HCT116 (cell line): ENCODE measurements around the gene NINJ1. TPM values are rescaled to one million over a fixed set of nuclear protein-coding genes. Genes with fewer than 3 reads are reported as not detected.

Experiments
- ATAC-seq: fragments of 200-7000 bp; cut with Tn5 transposase; 2 replicates; pipeline ENCODE4 v1.9.1; 2020; ENCODE audit warnings: mild to moderate bottlenecking, moderate library complexity
- BruUV-seq: library from RNA; stranded (reverse); fragments of 400-500 nt; replicated peaks from 2 replicates; lab custom pipeline; 2021; lab: Mats Ljungman, UMichigan
- CTCF ChIA-PET: fragments of 300-600 bp; sonication (Branson Sonifier 250); formaldehyde crosslinking; loops from one replicate; lab custom pipeline; 2021; ENCODE audit warnings: antibody characterized with exemption; lab: Charles Lee
- POLR2A ChIA-PET: fragments of 300-600, 350-600 bp; sonication (Branson Sonifier 250); formaldehyde crosslinking; loops from one replicate; lab custom pipeline; 2021; ENCODE audit warnings: antibody characterized with exemption; lab: Charles Lee
- RAD21 ChIA-PET, 2 experiments: fragments of 300-600 bp; sonication (Branson Sonifier 250); formaldehyde crosslinking; loops; one replicate each; lab custom pipeline; 2023; ENCODE audit warnings: low total read pairs in 2 of 2; ENCODE audit not compliant: uncharacterized antibody in 2 of 2, unreplicated experiment in 2 of 2, low non-redundant PET in 1 of 2; lab: Charles Lee
- DNase-seq: peaks from one replicate; pipeline ENCODE4 v3.0.0-alpha.2; 2010; ENCODE audit warnings: low read depth, low spot score
- H2AFZ ChIP-seq: fragments of 200-600 bp; shearing (Covaris generic), sonication (generic); 2 replicates; pipeline ENCODE4 v1.6.1; 2017; ENCODE audit warnings: low read depth, mixed run types, mixed read lengths, antibody characterized with exemption, low read length; ENCODE audit not compliant: poor library complexity, severe bottlenecking
- H3K27ac ChIP-seq: 2 replicates; pipeline ENCODE4 v1.5.1; 2012; ENCODE audit warnings: low read depth, low read length
- H3K27me3 ChIP-seq: fragments of 200-600 bp; sonication (generic); 2 replicates; pipeline ENCODE4 v1.6.1; 2016; ENCODE audit warnings: mixed run types, low read length, mixed read lengths; ENCODE audit not compliant: insufficient read depth
- H3K36me3 ChIP-seq, 2 experiments: fragments of 200-500 bp in 1 of 2; fragments of 200-600 bp in 1 of 2; sonication (Bioruptor generic) in 1 of 2; sonication (generic) in 1 of 2; 2 replicates each; pipeline versions ENCODE4 v1.5.1 to v1.6.1; 2014 to 2016; ENCODE audit warnings: low read length in 2 of 2, inconsistent platforms in 1 of 2, mixed read lengths in 1 of 2, mixed run types in 1 of 2; ENCODE audit not compliant: insufficient read depth in 2 of 2, control insufficient read depth in 1 of 2
- H3K4me1 ChIP-seq, 2 experiments: fragments of 200-600 bp in 1 of 2; sonication (generic) in 1 of 2; 2 replicates each; pipeline versions ENCODE4 v1.5.1 to v1.6.1; 2012 to 2017; ENCODE audit warnings: low read length in 2 of 2, inconsistent platforms in 1 of 2, mild to moderate bottlenecking in 1 of 2, mixed read lengths in 1 of 2, mixed run types in 1 of 2, moderate library complexity in 1 of 2; ENCODE audit not compliant: insufficient read depth in 2 of 2, control insufficient read depth in 1 of 2
- H3K4me2 ChIP-seq: fragments of 200-600 bp; sonication (generic); 2 replicates; pipeline ENCODE4 v1.6.1; 2017; ENCODE audit warnings: mixed run types, low read length, mixed read lengths
- H3K4me3 ChIP-seq, 2 experiments: fragments of 200-600 bp in 1 of 2; sonication (generic) in 1 of 2; replicated peaks in 1 of 2; 2 replicates each; pipeline ENCODE4 v1.5.1; 2011 to 2016; ENCODE audit warnings: low read length in 2 of 2, control low read depth in 1 of 2, low read depth in 1 of 2, mild to moderate bottlenecking in 1 of 2, mixed read lengths in 1 of 2, mixed run types in 1 of 2
- H3K79me2 ChIP-seq: fragments of 200-600 bp; sonication (generic); 2 replicates; pipeline ENCODE4 v1.6.1; 2017; ENCODE audit warnings: mild to moderate bottlenecking, mixed run types, low read length, moderate library complexity, mixed read lengths; ENCODE audit not compliant: insufficient read depth
- H3K9ac ChIP-seq: fragments of 200-600 bp; sonication (generic); 2 replicates; pipeline ENCODE4 v1.6.1; 2016; ENCODE audit warnings: low read length, mixed read lengths
- H3K9me2 ChIP-seq: fragments of 200-600 bp; sonication (generic), shearing (Covaris generic); 2 replicates; pipeline ENCODE4 v1.6.1; 2017; ENCODE audit warnings: mixed run types, mild to moderate bottlenecking, moderate library complexity; ENCODE audit not compliant: insufficient read depth
- H3K9me3 ChIP-seq, 2 experiments: fragments of 200-500 bp in 1 of 2; fragments of 200-600 bp in 1 of 2; sonication (Bioruptor generic) in 1 of 2; sonication (generic) in 1 of 2; 2 replicates each; pipeline ENCODE4 v1.6.1; 2014 to 2017; ENCODE audit warnings: low read length in 2 of 2, mixed read lengths in 2 of 2, inconsistent platforms in 1 of 2, low read depth in 1 of 2, mild to moderate bottlenecking in 1 of 2, mixed run types in 1 of 2, moderate library complexity in 1 of 2; ENCODE audit not compliant: control insufficient read depth in 1 of 2, insufficient read depth in 1 of 2
- H4K20me1 ChIP-seq: fragments of 200-600 bp; sonication (generic), shearing (Covaris generic); 2 replicates; pipeline ENCODE4 v1.6.1; 2017; ENCODE audit warnings: mixed run types, mild to moderate bottlenecking, moderate library complexity; ENCODE audit not compliant: insufficient read depth
- CBX3 ChIP-seq: IDR thresholded peaks from 2 replicates; pipeline ENCODE4 v1.6.1; 2012; ENCODE audit warnings: low read depth
- CEBPB ChIP-seq: IDR thresholded peaks from 2 replicates; pipeline ENCODE4 v1.6.1; 2012; ENCODE audit warnings: low read depth
- CTCF ChIP-seq, 3 experiments: fragments of 200-600 bp in 1 of 3; sonication (generic) in 1 of 3; IDR thresholded peaks in 2 of 3; conservative IDR thresholded peaks in 1 of 3; 2 replicates each; pipeline ENCODE4 v1.5.1; 2012 to 2017; ENCODE audit warnings: low read depth in 2 of 3, low read length in 2 of 3, antibody characterized with exemption in 1 of 3, borderline replicate concordance in 1 of 3, control low read depth in 1 of 3, mild to moderate bottlenecking in 1 of 3, mixed read lengths in 1 of 3, mixed run types in 1 of 3, moderate library complexity in 1 of 3; ENCODE audit not compliant: insufficient read depth in 1 of 3
- EGR1 ChIP-seq: IDR thresholded peaks from 2 replicates; pipeline ENCODE4 v1.6.1; 2012; ENCODE audit warnings: low read depth
- ELF1 ChIP-seq: IDR thresholded peaks from 2 replicates; pipeline ENCODE4 v1.6.1; 2012; ENCODE audit warnings: low read depth, borderline replicate concordance
- EZH2 ChIP-seq: fragments of 200-600 bp; sonication (generic); IDR thresholded peaks from 2 replicates; pipeline ENCODE4 v1.6.1; 2017; ENCODE audit warnings: antibody characterized with exemption, mixed run types
- EZH2phosphoT487 ChIP-seq: fragments of 200-600 bp; IDR thresholded peaks from 2 replicates; pipeline ENCODE4 v1.6.1; 2018; ENCODE audit warnings: antibody characterized with exemption, borderline replicate concordance
- FOSL1 ChIP-seq: IDR thresholded peaks from 2 replicates; pipeline ENCODE4 v1.6.1; 2012; ENCODE audit warnings: low read depth
- POLR2A ChIP-seq: IDR thresholded peaks from 2 replicates; pipeline ENCODE4 v1.7.0; 2011; ENCODE audit warnings: borderline replicate concordance; ENCODE audit not compliant: insufficient read depth, insufficient read length; ENCODE audit errors: extremely low read depth
- POLR2AphosphoS5 ChIP-seq: IDR thresholded peaks from 2 replicates; pipeline ENCODE4 v1.6.1; 2011; ENCODE audit warnings: mild to moderate bottlenecking, low read depth, low read length, moderate library complexity
- RAD21 ChIP-seq: IDR thresholded peaks from 2 replicates; pipeline ENCODE4 v1.6.1; 2012; ENCODE audit warnings: low read depth, mild to moderate bottlenecking
- SP1 ChIP-seq: IDR thresholded peaks from 2 replicates; pipeline ENCODE4 v1.6.1; 2012; ENCODE audit warnings: low read depth
- SRF ChIP-seq: IDR thresholded peaks from 2 replicates; pipeline ENCODE4 v1.6.1; 2012; ENCODE audit warnings: low read depth
- YY1 ChIP-seq: IDR thresholded peaks from 2 replicates; pipeline ENCODE4 v1.6.1; 2011; ENCODE audit warnings: low read length, low read depth, moderate library complexity, mild to moderate bottlenecking; ENCODE audit not compliant: insufficient replicate concordance; ENCODE audit errors: extremely low read depth
- ZFX ChIP-seq: fragments of 450-650 bp; IDR thresholded peaks from 2 replicates; pipeline ENCODE4 v1.6.1; 2017
- ZNF274 ChIP-seq: fragments of 200-500 bp; sonication (Bioruptor generic); IDR thresholded peaks from 2 replicates; pipeline ENCODE4 v1.6.1; 2014; ENCODE audit warnings: mild to moderate bottlenecking, low read depth, low read length, inconsistent platforms
- intact Hi-C: fragments of 100-400 bp; cut with micrococcal nuclease; formaldehyde crosslinking; loops from 2 replicates; pipeline ENCODE4 v1.10.0; 2022
- total RNA-seq: library from RNA; stranded (reverse); gene quantifications from one replicate; pipeline ENCODE4 v1.2.1, GENCODE V29; 2021; ENCODE audit not compliant: unreplicated experiment
- TF ChIP-seq, protein P1 (sequence below): IDR thresholded peaks from 2 replicates; pipeline ENCODE4 v1.6.1; 2012
- TF ChIP-seq, protein P2 (sequence below): IDR thresholded peaks from 2 replicates; pipeline ENCODE4 v1.6.1; 2012; ENCODE audit warnings: low read depth
- TF ChIP-seq, protein P3 (sequence below): IDR thresholded peaks from 2 replicates; pipeline ENCODE4 v1.6.1; 2012
- TF ChIP-seq, protein P4 (sequence below): IDR thresholded peaks from 2 replicates; pipeline ENCODE4 v1.6.1; 2011; ENCODE audit warnings: mild to moderate bottlenecking, low read length, moderate library complexity; ENCODE audit not compliant: insufficient replicate concordance; ENCODE audit errors: extremely low read depth

The NINJ1 gene
- total RNA-seq, 1 experiment from 2014 or later = 34.4 TPM

- TF ChIP-seq CTCF (IDR thresholded peaks at IDR 0.05 in 2 of 3, conservative IDR thresholded peaks at IDR 0.05 in 1 of 3; ENCODE audit: borderline replicate concordance in 1 of 3, insufficient read depth in 1 of 3, low read depth in 2 of 3, low read length in 2 of 3) = no peak
- no peak for TF ChIP-seq EZH2
- TF ChIP-seq CEBPB = no peak
These were observed 52.9 kb downstream of the NINJ1 start (continued) for GRCh38 chr9:93081081-93081529.

- Histone ChIP-seq H3K36me3 (no peaks in the 10 kb centered on the region; a peak in 2 of 4 replicates), H4K20me1 (no peaks in the 10 kb centered on the region), H3K9ac (no peak overlapping the region), H3K9me3 (no peaks in the 10 kb centered on the region; a peak in 1 of 4 replicates), H3K4me1 (no peaks in the 10 kb centered on the region), H2AFZ (no peak overlapping the region), H3K27me3 (no peaks in the 10 kb centered on the region), H3K9me2 (no peaks in the 10 kb centered on the region), H3K4me2 (no peak overlapping the region), H3K4me3 (no peak overlapping the region), H3K79me2 (no peaks in the 10 kb centered on the region), H3K27ac (no peak overlapping the region)
- POLR2A ChIA-PET = no interaction called here
- DNase-seq (no peak), ATAC-seq (no peak)
- CTCF ChIA-PET = no interaction called here
- no TSS peak for BruUV-seq
- RAD21 ChIA-PET = no interaction called here
- intact Hi-C loops = no loop called here
- TF ChIP-seq YY1 = no peak
- TF ChIP-seq, protein P1, sequence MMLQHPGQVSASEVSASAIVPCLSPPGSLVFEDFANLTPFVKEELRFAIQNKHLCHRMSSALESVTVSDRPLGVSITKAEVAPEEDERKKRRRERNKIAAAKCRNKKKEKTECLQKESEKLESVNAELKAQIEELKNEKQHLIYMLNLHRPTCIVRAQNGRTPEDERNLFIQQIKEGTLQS = no peak
- TF ChIP-seq, protein P2, sequence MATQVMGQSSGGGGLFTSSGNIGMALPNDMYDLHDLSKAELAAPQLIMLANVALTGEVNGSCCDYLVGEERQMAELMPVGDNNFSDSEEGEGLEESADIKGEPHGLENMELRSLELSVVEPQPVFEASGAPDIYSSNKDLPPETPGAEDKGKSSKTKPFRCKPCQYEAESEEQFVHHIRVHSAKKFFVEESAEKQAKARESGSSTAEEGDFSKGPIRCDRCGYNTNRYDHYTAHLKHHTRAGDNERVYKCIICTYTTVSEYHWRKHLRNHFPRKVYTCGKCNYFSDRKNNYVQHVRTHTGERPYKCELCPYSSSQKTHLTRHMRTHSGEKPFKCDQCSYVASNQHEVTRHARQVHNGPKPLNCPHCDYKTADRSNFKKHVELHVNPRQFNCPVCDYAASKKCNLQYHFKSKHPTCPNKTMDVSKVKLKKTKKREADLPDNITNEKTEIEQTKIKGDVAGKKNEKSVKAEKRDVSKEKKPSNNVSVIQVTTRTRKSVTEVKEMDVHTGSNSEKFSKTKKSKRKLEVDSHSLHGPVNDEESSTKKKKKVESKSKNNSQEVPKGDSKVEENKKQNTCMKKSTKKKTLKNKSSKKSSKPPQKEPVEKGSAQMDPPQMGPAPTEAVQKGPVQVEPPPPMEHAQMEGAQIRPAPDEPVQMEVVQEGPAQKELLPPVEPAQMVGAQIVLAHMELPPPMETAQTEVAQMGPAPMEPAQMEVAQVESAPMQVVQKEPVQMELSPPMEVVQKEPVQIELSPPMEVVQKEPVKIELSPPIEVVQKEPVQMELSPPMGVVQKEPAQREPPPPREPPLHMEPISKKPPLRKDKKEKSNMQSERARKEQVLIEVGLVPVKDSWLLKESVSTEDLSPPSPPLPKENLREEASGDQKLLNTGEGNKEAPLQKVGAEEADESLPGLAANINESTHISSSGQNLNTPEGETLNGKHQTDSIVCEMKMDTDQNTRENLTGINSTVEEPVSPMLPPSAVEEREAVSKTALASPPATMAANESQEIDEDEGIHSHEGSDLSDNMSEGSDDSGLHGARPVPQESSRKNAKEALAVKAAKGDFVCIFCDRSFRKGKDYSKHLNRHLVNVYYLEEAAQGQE = no peak
- TF ChIP-seq CEBPB = no peak
- TF ChIP-seq CBX3 = no peak
- TF ChIP-seq POLR2A = no peak
- no peak for TF ChIP-seq EZH2phosphoT487
- TF ChIP-seq, protein P3, sequence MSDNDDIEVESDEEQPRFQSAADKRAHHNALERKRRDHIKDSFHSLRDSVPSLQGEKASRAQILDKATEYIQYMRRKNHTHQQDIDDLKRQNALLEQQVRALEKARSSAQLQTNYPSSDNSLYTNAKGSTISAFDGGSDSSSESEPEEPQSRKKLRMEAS = no peak
- no peak for TF ChIP-seq POLR2AphosphoS5
- TF ChIP-seq FOSL1 = no peak
- TF ChIP-seq, protein P4, sequence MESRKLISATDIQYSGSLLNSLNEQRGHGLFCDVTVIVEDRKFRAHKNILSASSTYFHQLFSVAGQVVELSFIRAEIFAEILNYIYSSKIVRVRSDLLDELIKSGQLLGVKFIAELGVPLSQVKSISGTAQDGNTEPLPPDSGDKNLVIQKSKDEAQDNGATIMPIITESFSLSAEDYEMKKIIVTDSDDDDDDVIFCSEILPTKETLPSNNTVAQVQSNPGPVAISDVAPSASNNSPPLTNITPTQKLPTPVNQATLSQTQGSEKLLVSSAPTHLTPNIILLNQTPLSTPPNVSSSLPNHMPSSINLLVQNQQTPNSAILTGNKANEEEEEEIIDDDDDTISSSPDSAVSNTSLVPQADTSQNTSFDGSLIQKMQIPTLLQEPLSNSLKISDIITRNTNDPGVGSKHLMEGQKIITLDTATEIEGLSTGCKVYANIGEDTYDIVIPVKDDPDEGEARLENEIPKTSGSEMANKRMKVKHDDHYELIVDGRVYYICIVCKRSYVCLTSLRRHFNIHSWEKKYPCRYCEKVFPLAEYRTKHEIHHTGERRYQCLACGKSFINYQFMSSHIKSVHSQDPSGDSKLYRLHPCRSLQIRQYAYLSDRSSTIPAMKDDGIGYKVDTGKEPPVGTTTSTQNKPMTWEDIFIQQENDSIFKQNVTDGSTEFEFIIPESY = no peak
- no peak for TF ChIP-seq ELF1
- no peak for TF ChIP-seq SP1
- TF ChIP-seq RAD21 = no peak
- TF ChIP-seq SRF = no peak
- TF ChIP-seq EGR1 = no peak
- no peak for TF ChIP-seq ZNF274
- TF ChIP-seq ZFX = no peak
These were observed 53.6 kb downstream of the NINJ1 start for GRCh38 chr9:93080406-93080805.
